GM18873 (cell line): ENCODE data around the gene NINL.
"Not testable (repeated sequence)": the region's sequence is repeated elsewhere in the genome, so short reads cannot be mapped to it uniquely, and the experiment has no call there.

ENCODE experiments used
- ATAC-seq: cut with Tn5 transposase; IDR thresholded peaks from one replicate; pipeline ENCODE4 v1.9.1; 2021; ENCODE audit warnings: mild to moderate bottlenecking, moderate library complexity, moderate number of reproducible peaks; ENCODE audit not compliant: unreplicated experiment, low FRiP score

NINL gene

DNA sequence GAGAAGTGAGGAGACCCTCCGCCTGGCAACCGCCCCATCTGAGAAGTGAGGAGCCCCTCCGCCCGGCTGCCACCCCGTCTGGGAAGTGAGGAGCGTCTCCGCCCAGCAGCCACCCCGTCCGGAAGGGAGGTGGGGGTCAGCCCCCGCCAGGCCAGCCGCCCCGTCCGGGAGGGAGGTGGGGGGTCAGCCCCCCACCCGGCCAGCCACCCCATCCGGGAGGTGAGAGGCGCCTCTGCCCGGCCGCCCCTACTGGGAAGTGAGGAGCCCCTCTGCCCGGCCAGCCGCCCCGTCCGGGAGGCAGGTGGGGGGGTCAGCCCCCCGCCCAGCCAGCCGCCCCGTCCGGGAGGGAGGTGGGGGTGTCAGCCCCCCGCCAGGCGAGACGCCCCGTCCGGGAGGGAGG, 23.6 kb downstream of the NINL start:
- not testable (repeated sequence) for ATAC-seq

DNA sequence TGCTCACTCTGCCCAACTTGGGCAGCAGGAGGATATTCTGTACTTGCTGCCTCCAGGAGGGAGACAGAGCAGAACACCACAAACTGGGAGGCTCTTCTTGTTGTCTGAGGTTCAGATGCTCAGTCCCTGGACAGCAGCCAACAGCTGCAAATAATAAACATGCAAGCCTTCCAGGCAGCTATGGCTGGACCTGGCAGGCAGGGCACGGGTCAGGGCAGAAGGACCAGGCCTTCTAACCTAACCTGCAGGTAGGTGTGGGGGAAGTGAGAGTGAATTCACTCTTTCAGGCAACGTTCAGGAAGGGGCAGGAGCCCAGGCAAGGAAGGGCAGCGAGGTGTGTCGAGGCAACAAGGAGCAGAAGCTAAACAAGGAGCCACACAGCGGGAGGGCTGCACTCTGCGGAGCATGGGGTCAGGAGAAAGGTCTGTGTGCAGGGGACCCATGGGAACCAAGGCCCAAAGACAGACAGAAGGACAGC, 31.5 kb downstream of the NINL start:
- ATAC-seq = no peak

DNA sequence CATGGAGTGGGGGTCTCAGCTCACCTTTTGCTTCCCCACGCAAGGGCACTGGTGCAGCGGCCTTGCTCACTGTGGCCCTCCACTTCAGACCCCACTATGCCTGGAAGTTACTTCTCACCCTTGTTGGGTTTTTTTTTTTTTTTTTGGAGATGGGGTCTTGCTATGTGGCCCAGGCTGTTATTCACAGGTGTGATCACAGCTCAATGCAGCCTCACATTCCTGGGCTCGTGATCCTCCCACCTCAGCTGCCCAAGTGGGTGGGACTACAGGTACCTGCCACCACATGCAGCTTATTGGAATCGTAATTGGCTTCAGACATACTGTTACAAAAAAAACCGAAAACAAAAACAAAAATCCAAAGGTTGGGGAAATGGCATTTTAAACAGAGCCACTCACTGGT, 32.4 kb downstream of the NINL start:
- ATAC-seq = no peak

DNA sequence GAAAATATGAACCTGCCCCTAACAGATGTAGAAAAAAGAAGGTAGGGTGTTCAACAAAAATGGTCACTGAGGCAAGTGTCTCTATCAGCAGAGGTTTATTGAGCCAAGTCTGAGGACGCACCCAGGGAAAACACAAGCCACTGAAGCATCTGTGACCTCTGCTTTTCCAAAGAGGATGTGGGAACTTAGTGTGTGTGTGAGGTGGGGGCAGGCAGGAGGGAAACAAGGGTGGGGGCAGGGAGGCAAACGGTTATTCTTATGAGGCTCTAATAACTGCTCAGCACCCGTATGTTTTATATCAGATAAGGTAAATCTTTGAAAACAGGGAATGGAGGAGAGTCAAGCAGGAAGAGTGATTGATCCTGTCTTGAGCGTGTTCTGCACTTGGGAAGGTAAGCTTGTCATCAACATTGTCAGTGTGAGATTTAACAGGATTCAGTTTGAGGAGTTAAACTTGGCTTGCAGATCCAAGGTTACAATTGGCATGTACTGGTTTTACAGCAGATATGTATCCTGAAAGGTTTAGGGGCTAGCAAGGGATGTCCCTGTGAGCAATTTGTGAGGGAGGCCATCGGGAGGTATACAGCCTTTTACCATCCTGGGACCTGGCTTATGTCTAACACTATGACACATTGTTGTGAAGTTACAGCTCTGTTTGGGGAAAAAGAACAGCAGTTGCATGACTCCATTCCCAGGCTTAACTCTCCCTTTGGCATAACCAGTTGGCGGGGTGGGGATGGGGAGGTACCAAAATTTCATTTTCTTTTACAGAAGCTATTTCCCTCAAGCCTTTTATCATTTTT, 33.7 kb downstream of the NINL start:
- ATAC-seq = no peak

DNA sequence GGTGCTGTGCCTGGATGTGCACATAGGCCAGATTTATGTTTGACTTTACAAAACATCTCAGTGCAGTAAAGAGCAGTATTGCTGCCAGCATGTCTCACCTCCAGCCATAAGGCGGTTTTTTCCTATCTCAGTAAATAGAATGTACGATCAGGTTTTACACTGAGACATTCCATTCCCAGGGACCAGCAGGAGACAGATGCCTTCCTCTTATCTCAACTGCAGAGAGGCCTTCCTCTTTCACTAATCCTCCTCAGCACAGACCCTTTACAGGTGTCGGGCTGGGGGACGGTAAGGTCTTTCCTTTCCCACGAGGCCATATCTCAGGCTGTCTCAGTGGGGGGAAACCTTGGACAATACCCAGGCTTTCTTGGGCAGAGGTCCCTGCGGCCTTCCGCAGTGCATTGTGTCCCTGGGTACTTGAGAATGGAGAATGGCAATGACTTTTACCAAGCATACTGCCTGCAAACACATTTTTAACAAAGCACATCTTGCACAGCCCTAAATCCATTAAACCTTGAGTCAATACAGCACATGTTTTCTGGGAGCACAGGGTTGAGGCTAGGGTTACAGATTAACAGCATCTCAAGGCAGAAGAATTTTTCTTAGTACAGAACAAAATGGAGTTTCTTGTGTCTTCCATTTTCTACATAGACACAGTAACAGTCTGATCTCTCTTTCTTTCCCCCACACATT, 34.5 kb downstream of the NINL start:
- ATAC-seq = not testable (repeated sequence)

DNA sequence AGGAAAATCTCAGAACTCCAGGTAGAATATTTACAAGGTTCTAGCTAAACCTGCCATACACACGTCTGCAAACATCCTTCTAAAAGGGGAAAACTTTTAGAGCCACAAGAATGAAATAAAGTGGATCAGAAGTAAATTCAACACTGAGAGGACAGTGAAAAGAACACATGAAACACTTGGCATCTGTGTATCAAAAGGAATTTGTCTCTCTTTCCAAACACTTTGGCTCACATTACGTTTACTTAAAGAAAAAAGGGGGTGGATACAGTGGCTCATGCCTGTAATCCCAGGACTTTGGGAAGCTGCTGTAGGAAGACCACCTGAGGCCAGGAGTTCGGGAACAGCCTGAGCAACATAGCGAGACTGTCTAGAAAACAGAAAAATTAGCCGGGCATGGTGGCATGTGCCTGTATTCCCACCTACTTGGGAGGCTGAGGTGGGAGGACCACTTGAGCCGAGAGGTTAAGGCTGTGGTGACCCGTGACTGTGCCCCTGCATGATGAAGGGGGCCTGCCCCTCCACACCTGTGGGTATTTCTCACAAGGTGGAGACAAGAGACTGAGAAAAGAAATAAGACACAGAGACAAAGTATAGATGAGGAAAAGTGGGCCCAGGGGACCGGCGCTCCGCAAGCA, 35.4 kb downstream of the NINL start:
- ATAC-seq = no peak

DNA sequence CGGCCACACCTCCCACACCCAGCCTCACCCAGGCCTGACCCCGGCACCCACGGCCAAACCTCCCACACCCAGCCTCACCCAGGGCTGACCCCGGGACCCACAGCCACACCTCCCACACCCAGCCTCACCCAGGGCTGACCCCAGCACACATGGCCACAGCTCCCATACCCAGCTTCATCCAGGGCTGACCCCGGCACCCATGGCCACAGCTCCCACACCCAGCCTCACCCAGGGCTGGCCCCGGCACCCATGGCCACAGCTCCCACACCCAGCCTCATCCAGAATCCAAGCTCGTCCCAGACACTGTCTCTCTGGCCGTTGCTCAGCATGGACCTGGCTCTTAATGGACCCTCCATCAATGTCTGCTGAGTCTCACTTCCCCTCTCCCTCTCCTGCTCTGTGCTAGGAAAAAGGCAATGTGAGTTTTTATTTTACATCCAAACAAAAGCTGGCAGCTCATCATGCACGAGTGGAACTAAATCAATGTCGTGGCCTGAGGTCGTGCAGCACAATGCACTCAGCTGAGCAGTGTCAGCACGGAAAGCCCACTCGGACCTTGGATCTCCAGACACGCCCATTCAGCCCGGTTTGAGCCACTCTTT, 36.1 kb downstream of the NINL start:
- no peak for ATAC-seq

DNA sequence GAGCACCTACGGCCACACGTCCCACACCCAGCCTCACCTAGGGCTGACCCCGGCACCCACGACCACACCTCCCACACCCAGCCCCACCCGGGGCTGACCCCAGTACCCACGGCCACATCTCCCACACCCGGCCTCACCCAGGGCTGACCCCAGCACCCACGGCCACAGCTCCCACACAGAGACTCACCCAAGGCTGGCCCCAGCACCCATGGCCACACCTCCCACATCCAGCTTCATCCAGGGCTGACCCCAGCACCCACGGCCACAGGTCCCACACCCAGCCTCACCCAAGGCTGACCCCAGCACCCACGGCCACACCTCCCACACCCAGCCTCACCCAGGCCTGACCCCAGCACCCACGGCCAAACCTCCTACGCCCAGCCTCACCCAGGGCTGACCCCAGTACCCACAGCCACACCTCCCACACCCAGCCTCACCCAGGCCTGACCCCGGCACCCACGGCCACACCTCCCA, 36.7 kb downstream of the NINL start:
- ATAC-seq = no peak

DNA sequence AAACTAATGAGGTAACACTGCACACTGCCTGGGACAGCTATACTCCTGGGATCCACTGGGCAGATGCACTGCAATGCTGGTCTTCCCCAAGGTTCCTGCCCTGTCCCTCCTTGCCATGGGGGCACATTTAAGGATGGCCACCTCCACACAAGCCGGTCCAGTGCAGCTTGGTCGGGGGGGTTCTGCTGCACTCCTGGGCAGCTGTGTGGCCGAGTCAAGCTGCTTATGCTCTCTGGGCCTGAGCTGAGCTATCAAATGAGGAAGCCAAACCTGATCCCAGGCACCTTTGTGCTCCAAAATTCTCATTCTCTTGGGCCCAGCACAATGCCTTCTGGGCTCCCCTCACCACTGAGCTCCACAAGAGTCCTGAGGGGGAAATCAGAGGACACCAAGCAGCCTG, 37.3 kb downstream of the NINL start:
- no peak for ATAC-seq

DNA sequence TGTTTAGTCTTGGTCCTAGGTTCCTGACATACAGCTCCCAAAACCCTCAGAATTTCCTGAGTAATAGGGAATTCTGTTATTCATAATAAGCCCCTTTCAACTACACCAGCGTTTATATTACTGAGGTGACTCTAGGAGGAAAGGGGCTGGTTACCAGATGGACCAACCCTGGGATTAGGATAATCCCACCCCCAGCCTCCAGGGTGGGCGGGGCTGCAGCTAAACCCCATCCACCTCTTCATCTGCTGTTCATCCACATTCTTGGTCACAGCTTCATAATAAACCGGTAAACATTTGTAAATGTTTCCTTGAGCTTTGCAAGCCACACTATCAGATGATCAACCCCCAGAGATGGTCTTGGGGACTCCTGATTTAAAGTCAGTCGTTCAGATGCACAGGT, 38.3 kb downstream of the NINL start:
- no peak for ATAC-seq

DNA sequence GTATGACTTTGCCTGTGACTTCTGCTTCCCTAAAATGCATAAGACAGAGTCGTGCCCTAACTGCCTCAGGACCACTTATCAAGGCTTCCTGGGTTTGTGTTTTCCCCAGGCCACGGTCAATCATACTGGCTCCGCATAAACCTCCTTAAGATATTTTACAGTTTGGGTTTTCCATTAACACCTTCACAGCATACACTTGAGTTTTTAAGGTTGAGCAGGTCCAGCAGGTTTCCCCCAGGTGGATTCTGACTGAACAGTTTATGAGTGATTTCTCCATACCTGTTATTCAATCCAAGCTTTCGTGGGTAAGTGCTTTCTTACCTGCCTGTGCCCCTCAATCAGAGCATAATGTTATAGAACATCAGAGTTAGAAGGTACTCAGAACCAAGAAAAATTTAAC, 39.3 kb downstream of the NINL start:
- ATAC-seq = no peak

DNA sequence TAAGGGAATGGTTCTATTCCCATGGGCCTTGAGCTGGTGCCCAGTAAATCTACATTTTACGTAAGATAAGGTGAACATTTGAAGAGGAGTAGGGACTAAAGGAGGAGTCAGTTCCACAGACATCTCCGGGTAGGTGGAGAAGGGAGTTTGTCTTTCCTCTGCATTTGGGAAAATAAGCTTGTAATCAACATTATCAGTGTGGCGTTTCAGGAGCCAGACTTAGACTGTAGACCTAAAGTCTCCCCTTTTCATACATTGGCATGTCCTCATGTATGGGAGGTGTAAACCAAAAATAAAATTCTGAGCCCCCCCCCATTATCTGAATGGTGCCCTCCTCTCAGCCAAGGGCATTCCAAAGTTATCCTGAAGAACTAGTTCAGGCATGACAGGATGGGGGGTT, 40.2 kb downstream of the NINL start:
- ATAC-seq = no peak

DNA sequence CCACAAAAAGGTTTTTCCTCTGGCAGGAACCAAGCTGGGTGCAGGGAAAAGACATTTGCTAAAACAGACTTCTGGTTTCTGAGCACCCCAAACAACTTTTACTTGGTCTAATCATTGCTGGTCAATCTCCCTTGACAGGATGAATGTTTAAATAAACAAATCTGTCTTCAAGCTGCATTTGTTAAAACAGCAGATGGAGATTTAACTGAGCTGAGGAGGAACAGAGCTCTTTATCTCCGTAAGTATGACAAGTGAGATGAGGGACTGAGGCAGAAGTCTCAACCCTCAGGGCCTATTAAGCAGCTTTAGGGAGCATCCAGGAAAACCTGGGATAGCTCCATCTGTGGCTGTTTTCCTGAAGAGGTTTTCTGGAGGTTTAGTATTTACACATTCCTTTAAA, 40.6 kb downstream of the NINL start:
- ATAC-seq = no peak

DNA sequence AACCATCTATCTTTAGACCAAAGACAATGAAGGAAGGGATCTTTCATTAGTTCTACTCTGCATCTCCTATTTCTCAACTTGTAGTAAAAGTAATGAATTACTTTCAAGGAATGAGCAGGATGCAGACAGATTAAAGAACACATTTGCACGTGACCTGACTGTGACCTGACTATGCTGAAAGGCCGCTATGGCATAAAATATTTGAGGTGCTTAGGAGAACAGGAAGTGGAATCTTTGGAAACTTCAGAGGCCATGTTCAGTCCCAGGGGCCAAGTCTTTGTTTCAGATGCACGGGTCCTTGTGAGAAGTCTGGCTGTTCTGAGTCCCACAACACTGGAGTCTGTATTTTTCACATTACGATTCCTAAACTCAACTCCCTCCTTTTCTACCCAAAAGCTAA, 41.0 kb downstream of the NINL start:
- ATAC-seq = no peak

DNA sequence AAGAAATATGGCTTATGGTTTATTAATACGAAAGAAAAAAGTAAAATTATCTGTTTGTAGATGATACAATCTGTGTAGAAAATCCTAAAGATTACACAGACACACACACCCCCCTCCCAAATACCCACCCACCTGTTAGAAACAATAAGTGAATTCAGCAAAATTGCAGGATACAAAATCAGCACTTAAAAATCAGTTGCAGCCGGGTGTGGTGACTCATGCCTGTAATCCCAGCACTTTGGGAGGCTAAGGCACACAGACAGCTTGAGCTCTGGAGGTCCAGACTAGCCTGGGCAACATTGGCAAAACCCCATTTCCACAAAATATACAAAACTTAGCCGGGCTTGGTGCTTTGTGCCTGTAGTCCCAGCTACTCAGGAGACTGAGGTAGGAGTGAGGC, 42.3 kb downstream of the NINL start:
- no peak for ATAC-seq

DNA sequence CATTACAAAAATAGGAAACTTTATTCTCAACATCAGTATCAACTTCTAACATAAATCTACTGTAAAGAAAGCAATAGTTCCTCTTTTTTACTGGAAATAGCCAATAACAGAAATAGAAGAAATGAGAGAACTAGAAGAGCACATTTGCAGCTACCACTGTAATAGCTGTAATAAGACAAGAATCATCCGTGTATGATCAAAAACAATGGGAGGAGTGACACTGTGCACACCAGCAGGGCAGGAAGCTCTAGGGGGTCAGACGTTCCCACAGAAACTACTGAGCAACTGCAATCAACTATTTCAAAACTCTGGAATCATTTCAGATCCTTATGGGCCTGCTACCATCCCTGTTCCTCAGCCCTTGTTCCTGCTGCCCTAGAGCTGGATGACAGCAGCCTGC, 43.7 kb downstream of the NINL start:
- ATAC-seq = no peak

DNA sequence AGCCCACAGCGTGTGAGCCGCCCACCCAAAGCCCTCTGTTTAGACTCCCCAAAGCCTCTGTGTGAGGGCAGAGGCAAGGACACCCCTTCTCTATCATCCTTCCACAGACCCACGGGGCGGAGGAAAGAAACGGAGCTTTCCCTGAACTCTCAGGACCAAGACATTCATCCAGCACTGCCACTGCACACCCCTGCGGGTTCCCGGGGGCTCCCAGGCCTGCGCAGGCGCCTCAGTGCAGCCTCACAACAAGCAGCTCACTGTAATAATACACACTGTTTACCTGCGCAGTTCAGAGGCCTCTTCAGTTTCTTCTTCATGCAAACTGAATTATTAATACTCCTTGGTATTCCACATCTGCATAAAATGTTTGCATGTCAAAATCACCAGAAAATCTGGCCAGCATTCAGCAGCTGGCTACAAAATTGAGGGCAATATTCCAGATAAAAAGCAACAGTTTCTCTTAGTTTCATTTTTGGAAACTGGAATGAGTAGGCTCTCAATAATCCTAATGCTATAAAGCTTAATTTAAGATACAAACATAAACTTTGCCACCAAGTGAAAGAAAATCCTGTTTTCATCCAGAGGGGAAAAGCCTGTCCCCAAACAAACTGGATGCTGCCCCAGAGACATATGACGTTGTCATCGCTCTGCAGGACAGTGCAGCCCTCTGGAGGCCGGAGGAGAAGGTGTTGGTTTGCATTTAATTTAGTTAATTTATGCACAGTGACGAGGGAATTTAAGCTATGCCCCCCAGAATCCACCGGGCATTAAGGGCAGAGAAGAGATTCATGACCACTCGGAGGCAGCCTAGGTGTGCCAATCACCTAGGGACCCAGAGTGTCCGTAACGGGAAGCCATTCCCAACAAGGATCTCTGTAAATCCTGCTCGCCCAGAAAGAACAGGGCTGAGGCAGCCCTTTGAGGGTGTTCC, 45.3 kb downstream of the NINL start:
- peak; percentile 63 for ATAC-seq

DNA sequence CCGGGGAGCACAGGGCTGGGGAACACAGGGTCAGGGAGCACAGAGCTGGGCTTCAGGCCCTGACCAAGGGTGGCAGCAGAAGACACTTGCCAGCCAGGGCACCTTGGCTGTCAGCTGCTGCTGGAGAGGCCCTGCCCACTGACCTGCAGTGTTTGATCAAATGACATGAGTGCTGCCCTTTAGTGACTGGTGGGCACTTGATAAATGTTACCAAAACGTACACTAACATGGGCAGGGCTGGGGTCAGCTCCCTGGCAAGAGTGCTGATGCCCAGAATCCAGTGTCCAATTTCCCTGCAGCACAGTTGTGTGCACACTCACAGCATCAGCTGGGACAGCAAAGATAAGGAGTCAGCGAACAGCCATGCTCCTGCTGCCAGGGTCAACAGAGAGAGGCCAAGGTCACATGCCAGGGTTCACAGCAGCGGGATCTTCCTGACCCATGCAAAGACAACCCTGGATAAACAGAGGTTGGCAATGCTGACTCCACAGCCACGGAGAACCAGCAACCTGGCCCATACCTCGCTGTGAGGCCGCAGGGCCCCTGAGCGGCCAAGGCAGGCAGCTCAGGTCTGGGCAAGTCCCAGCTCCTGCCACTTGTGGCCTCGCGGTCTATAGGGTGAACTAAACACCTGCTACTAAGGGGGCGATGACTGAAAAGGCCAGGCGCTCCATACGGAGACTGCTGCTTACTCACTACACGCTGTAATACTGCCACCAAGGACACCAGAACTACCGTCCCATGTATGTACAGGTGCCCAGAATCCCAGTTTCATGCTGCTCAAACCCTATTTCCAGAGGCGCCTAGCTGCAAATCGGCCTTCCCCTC, 46.3 kb downstream of the NINL start:
- ATAC-seq = peak; percentile 75

DNA sequence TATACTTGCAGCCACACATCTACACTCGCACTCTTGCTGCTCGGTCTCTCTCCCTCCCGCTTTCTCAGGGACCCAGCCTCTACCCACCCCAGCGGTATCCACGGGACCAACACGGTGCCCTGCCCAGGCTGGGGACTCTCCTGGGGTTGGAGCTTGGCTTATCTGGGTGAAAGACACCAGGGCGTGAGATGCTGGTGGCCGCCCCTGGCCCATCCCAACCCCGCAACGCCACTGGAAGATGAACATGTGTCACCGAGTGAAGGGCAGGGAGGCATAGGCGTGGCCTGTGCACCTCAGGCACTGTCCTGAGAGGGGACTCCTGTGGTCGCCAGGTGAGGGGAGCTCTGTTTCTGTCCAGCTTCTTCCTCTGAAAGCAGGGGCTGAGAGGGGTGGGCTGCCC, 47.4 kb downstream of the NINL start:
- no peak for ATAC-seq
